H9 (cell line): Measurements from ENCODE around the gene SMC3. TPM values are rescaled to one million over a fixed set of nuclear protein-coding genes. Genes with fewer than 3 reads are reported as not detected.

Source experiments
- DNase-seq: peaks from one replicate; pipeline ENCODE4 v3.0.0-alpha.2; 2017
- H2AFZ ChIP-seq: one replicate; pipeline ENCODE4 v1.6.1; 2013; ENCODE audit warnings: mild to moderate bottlenecking, low read length, control low read depth, moderate library complexity
- H2AK5ac ChIP-seq: 2 replicates; pipeline ENCODE4 v1.6.1; 2013; ENCODE audit warnings: low read length, control low read depth, mixed read lengths; ENCODE audit not compliant: insufficient read length
- H2BK120ac ChIP-seq: one replicate; pipeline ENCODE4 v1.6.1; 2013; ENCODE audit warnings: low read depth, mild to moderate bottlenecking, low read length, control low read depth, inconsistent platforms; ENCODE audit not compliant: poor library complexity, severe bottlenecking
- H2BK12ac ChIP-seq: 2 replicates; pipeline ENCODE4 v1.6.1; 2013; ENCODE audit warnings: low read length, control low read depth, mixed read lengths, low read depth; ENCODE audit not compliant: insufficient read length
- H2BK15ac ChIP-seq: 2 replicates; pipeline ENCODE4 v1.6.1; 2013; ENCODE audit warnings: low read depth, low read length, control low read depth
- H2BK20ac ChIP-seq: one replicate; pipeline ENCODE4 v1.6.1; 2013; ENCODE audit warnings: low read depth, mild to moderate bottlenecking, low read length, control low read depth, inconsistent platforms; ENCODE audit not compliant: poor library complexity, severe bottlenecking
- H2BK5ac ChIP-seq: 2 replicates; pipeline ENCODE4 v1.6.1; 2013; ENCODE audit warnings: low read length, control low read depth, mixed read lengths; ENCODE audit not compliant: insufficient read length
- H3K14ac ChIP-seq: 2 replicates; pipeline ENCODE4 v1.6.1; 2013; ENCODE audit warnings: low read length, control low read depth; ENCODE audit not compliant: insufficient read depth
- H3K18ac ChIP-seq: 2 replicates; pipeline ENCODE4 v1.6.1; 2013; ENCODE audit warnings: low read depth, mild to moderate bottlenecking, mixed read lengths, low read length, control low read depth; ENCODE audit not compliant: insufficient read length
- H3K23ac ChIP-seq: 2 replicates; pipeline ENCODE4 v1.6.1; 2013; ENCODE audit warnings: low read length, control low read depth, mixed read lengths, low read depth; ENCODE audit not compliant: insufficient read length
- H3K23me2 ChIP-seq: 2 replicates; pipeline ENCODE4 v1.6.1; 2013; ENCODE audit warnings: low read depth, mild to moderate bottlenecking, mixed read lengths, low read length, control low read depth; ENCODE audit not compliant: insufficient read length, poor library complexity, severe bottlenecking
- H3K27ac ChIP-seq: 2 replicates; pipeline ENCODE4 v1.5.1; 2013; ENCODE audit warnings: low read length, control low read depth, mixed read lengths, low read depth; ENCODE audit not compliant: insufficient read length
- H3K27me3 ChIP-seq: 2 replicates; pipeline ENCODE4 v1.6.1; 2013; ENCODE audit warnings: low read length, control low read depth, inconsistent platforms; ENCODE audit not compliant: insufficient read depth
- H3K4ac ChIP-seq: 2 replicates; pipeline ENCODE4 v1.6.1; 2013; ENCODE audit warnings: low read depth, mild to moderate bottlenecking, control low read depth, inconsistent platforms, low read length, moderate library complexity
- H3K4me1 ChIP-seq: 2 replicates; pipeline ENCODE4 v1.6.1; 2013; ENCODE audit warnings: low read length, control low read depth, inconsistent platforms; ENCODE audit not compliant: insufficient read depth
- H3K4me2 ChIP-seq: 2 replicates; pipeline ENCODE4 v1.6.1; 2013; ENCODE audit warnings: low read length, control low read depth, mixed read lengths; ENCODE audit not compliant: insufficient read length, insufficient read depth
- H3K56ac ChIP-seq: 2 replicates; pipeline ENCODE4 v1.6.1; 2013; ENCODE audit warnings: low read depth, mild to moderate bottlenecking, mixed read lengths, low read length, control low read depth; ENCODE audit not compliant: insufficient read length
- H3K79me1 ChIP-seq: 2 replicates; pipeline ENCODE4 v1.6.1; 2013; ENCODE audit warnings: low read depth, mild to moderate bottlenecking, moderate library complexity, low read length, control low read depth, inconsistent platforms; ENCODE audit not compliant: insufficient read depth, poor library complexity, severe bottlenecking
- H3K79me2 ChIP-seq: 2 replicates; pipeline ENCODE4 v1.6.1; 2013; ENCODE audit warnings: low read length, control low read depth, inconsistent platforms; ENCODE audit not compliant: insufficient read depth
- H3K9ac ChIP-seq: 2 replicates; pipeline ENCODE4 v1.6.1; 2013; ENCODE audit warnings: low read length, control low read depth, mixed read lengths; ENCODE audit not compliant: insufficient read length; ENCODE audit errors: extremely low read depth
- H3K9me3 ChIP-seq: one replicate; pipeline ENCODE4 v1.6.1; 2013; ENCODE audit warnings: low read depth, low read length, inconsistent platforms; ENCODE audit not compliant: control insufficient read depth
- H3T11ph ChIP-seq: one replicate; pipeline ENCODE4 v1.6.1; 2013; ENCODE audit warnings: mild to moderate bottlenecking, low read length, control low read depth, inconsistent platforms
- H4K20me1 ChIP-seq: one replicate; pipeline ENCODE4 v1.6.1; 2013; ENCODE audit not compliant: control insufficient read depth, insufficient read length, insufficient read depth
- H4K5ac ChIP-seq: 2 replicates; pipeline ENCODE4 v1.6.1; 2013; ENCODE audit warnings: low read depth, mild to moderate bottlenecking, mixed read lengths, low read length, control low read depth; ENCODE audit not compliant: insufficient read length
- H4K8ac ChIP-seq: replicated peaks from 2 replicates; pipeline ENCODE4 v1.6.1; 2013; ENCODE audit warnings: low read length, control low read depth, mixed read lengths, low read depth; ENCODE audit not compliant: insufficient read length
- H4K91ac ChIP-seq: 2 replicates; pipeline ENCODE4 v1.6.1; 2013; ENCODE audit warnings: low read depth, mild to moderate bottlenecking, moderate library complexity, mixed read lengths, low read length, control low read depth; ENCODE audit not compliant: insufficient read length
- H3K27ac Mint-ChIP-seq, 3 experiments: 2 replicates in 2 of 3; 3 replicates in 1 of 3; pipeline ENCODE4 v1.8.0; 2020 to 2021; ENCODE audit warnings: mixed read lengths in 3 of 3, mild to moderate bottlenecking in 1 of 3, moderate library complexity in 1 of 3
- H3K27me3 Mint-ChIP-seq: 2 replicates; pipeline ENCODE4 v1.8.0; 2021; ENCODE audit warnings: low read depth, mild to moderate bottlenecking, moderate library complexity, mixed read lengths
- H3K36me3 Mint-ChIP-seq, 3 experiments: 2 replicates in 2 of 3; 3 replicates in 1 of 3; pipeline ENCODE4 v1.8.0; 2020 to 2021; ENCODE audit warnings: low read depth in 3 of 3, mixed read lengths in 3 of 3; ENCODE audit not compliant: insufficient read depth in 1 of 3
- H3K4me1 Mint-ChIP-seq, 2 experiments: 2 replicates each; pipeline ENCODE4 v1.8.0; 2020; ENCODE audit warnings: mixed read lengths in 2 of 2
- H3K4me3 Mint-ChIP-seq, 2 experiments: 2 replicates in 1 of 2; 3 replicates in 1 of 2; pipeline ENCODE4 v1.8.0; 2020 to 2021; ENCODE audit warnings: mild to moderate bottlenecking in 2 of 2, mixed read lengths in 2 of 2, moderate library complexity in 1 of 2
- H3K9me3 Mint-ChIP-seq, 2 experiments: 2 replicates in 1 of 2; 3 replicates in 1 of 2; pipeline ENCODE4 v1.8.0; 2020; ENCODE audit warnings: mild to moderate bottlenecking in 2 of 2, mixed read lengths in 2 of 2, moderate library complexity in 1 of 2
- WGBS: extraction: QIAGEN DNeasy Blood & Tissue Kit; methylation state at CpG from one replicate; pipeline ENCODE4 v1.1.7; 2013; ENCODE audit warnings: missing lambda C conversion rate, low lambda C conversion rate, mixed read lengths; ENCODE audit not compliant: insufficient read length; ENCODE audit errors: extremely low coverage; 5-methylcytosine and 5-hydroxymethylcytosine counted together
- total RNA-seq: library from RNA; stranded (reverse); gene quantifications from 2 replicates; pipeline ENCODE4 v1.2.1, GENCODE V29; 2021
- TF ChIP-seq, protein P1 (sequence below): fragments of 200-600 bp; sonication (generic); conservative IDR thresholded peaks from 3 replicates; pipeline ENCODE4 v1.8.0; 2021; ENCODE audit warnings: antibody characterized with exemption, mild to moderate bottlenecking

The SMC3 gene
- total RNA-seq, 1 experiment from 2014 or later, result 82.4 TPM

DNA sequence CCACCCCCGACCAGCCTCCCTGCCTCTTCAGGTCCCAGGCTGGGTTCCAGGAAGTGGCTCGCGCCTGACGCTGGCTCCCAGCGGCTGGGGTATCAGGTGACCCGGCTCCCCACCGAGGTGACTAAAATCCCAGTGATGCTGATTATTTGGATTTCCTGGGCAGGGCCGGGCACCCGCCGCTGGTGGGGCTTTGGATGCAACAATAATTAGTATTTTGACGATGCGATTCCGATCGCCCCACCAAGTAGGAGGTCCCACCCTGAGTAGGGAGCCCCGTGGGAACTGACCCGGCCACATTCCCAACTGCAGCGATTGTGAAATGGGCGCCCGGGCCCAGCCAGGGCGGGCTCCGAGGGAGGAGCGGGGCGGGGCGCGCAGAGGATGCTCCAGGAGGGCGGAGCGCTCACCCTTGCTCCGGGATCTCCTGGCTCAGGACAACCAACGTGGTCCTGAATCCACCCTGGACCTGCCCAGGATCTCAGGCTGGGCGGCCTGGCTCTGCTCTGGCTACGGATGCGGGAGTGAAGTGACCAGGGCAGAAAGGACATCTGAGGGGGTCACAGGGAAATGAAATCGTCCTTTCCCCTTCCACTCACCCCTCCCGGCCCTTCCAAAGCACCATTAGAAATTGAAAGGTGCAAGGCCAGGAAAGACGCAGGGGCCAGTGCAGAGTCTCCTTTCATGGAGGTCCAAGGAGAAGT lies 37.2 kb upstream of the SMC3 start:
- H4K5ac ChIP-seq, result no peak overlapping the region
- H2AK5ac ChIP-seq, result no peak overlapping the region
- Mint-ChIP-seq H3K36me3 (no peaks in the 10 kb centered on the region), H3K27me3 (no peaks in the 10 kb centered on the region; the same call in 1 of the 2 replicates), H3K9me3 (no peaks in the 10 kb centered on the region; a peak in 1 of 5 replicates), H3K4me1 (peaks cover 28 to 39% of the 10 kb centered on the region in 2 experiments), H3K4me3 (peak overlapping the region; percentile 70 to 72), H3K27ac (peak overlapping the region; percentile 91 to 97 (median 91))
- H3K14ac ChIP-seq, result peak overlapping the region; percentile 77; the same call in 1 of the 2 replicates
- no peak overlapping the region for H2AFZ ChIP-seq
- H2BK15ac ChIP-seq, result no peak overlapping the region
- no peak overlapping the region for H2BK20ac ChIP-seq
- peak overlapping the region; percentile 96 for H3K27ac ChIP-seq
- no peaks in the 10 kb centered on the region for H3K27me3 ChIP-seq
- no peak overlapping the region for H3K23ac ChIP-seq
- peak overlapping the region; percentile 57 for H3K4me2 ChIP-seq
- H4K20me1 ChIP-seq, result no peaks in the 10 kb centered on the region
- H3K18ac ChIP-seq, result peak overlapping the region; percentile 95
- H3K23me2 ChIP-seq, result peaks cover 4% of the 10 kb centered on the region
- peak; percentile 92 for DNase-seq
- WGBS, result no CpG with 5 or more reads among the region's 35 CpGs
- peaks cover 4% of the 10 kb centered on the region; the same call in 1 of the 2 replicates for H3K4me1 ChIP-seq
- H4K91ac ChIP-seq, result no peak overlapping the region
- no peak overlapping the region for H3T11ph ChIP-seq
- peak overlapping the region; percentile 41 for H2BK12ac ChIP-seq
- H3K56ac ChIP-seq, result no peak overlapping the region
- no peaks in the 10 kb centered on the region for H3K79me1 ChIP-seq
- TF ChIP-seq, protein P1, sequence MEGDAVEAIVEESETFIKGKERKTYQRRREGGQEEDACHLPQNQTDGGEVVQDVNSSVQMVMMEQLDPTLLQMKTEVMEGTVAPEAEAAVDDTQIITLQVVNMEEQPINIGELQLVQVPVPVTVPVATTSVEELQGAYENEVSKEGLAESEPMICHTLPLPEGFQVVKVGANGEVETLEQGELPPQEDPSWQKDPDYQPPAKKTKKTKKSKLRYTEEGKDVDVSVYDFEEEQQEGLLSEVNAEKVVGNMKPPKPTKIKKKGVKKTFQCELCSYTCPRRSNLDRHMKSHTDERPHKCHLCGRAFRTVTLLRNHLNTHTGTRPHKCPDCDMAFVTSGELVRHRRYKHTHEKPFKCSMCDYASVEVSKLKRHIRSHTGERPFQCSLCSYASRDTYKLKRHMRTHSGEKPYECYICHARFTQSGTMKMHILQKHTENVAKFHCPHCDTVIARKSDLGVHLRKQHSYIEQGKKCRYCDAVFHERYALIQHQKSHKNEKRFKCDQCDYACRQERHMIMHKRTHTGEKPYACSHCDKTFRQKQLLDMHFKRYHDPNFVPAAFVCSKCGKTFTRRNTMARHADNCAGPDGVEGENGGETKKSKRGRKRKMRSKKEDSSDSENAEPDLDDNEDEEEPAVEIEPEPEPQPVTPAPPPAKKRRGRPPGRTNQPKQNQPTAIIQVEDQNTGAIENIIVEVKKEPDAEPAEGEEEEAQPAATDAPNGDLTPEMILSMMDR, result no peak
- H4K8ac ChIP-seq, result no peak overlapping the region
- H3K4ac ChIP-seq, result no peak overlapping the region
- no peak overlapping the region for H2BK120ac ChIP-seq
- H3K9me3 ChIP-seq, result no peaks in the 10 kb centered on the region
- no peaks in the 10 kb centered on the region for H3K79me2 ChIP-seq
- peak overlapping the region; percentile 36 for H3K9ac ChIP-seq
- no peak overlapping the region for H2BK5ac ChIP-seq
